Hepatocyte (in vitro differentiated cells): ENCODE results near the gene SH3RF3.

Experiments
- CTCF ChIP-seq: fragments of 200-600 bp; sonication (generic); IDR thresholded peaks from 2 replicates; pipeline ENCODE4 v1.5.1; 2016; ENCODE audit warnings: antibody characterized with exemption, mild to moderate bottlenecking; ENCODE audit not compliant: poor library complexity
- EZH2 ChIP-seq: fragments of 200-600 bp; sonication (generic); IDR thresholded peaks from 2 replicates; pipeline ENCODE4 v1.6.1; 2016; ENCODE audit warnings: antibody characterized with exemption, mild to moderate bottlenecking, borderline replicate concordance
- EZH2phosphoT487 ChIP-seq: fragments of 200-600 bp; sonication (generic); IDR thresholded peaks from one replicate; pipeline ENCODE4 v1.6.1; 2018; ENCODE audit warnings: antibody characterized with exemption, mild to moderate bottlenecking, low read depth, moderate library complexity; ENCODE audit not compliant: unreplicated experiment, severe bottlenecking

- TF ChIP-seq CTCF (no peak), EZH2 (no peak), EZH2phosphoT487 (no peak)
Observed at GRCh38 chr2:109526442-109526970, 397.5 kb downstream of the SH3RF3 start.
